ENCODE measurements around the gene NT5M. TPM values are rescaled to one million over a fixed set of nuclear protein-coding genes. Genes with fewer than 3 reads are reported as not detected.
"Not testable (repeated sequence)": the region's sequence is repeated elsewhere in the genome, so short reads cannot be mapped to it uniquely, and the experiment has no call there.

Gene NT5M
- total RNA-seq = 10 to 100 TPM in 1 of 2 donors, 1 to 10 TPM in 1; 8.7 to 11.0 TPM

DNA sequence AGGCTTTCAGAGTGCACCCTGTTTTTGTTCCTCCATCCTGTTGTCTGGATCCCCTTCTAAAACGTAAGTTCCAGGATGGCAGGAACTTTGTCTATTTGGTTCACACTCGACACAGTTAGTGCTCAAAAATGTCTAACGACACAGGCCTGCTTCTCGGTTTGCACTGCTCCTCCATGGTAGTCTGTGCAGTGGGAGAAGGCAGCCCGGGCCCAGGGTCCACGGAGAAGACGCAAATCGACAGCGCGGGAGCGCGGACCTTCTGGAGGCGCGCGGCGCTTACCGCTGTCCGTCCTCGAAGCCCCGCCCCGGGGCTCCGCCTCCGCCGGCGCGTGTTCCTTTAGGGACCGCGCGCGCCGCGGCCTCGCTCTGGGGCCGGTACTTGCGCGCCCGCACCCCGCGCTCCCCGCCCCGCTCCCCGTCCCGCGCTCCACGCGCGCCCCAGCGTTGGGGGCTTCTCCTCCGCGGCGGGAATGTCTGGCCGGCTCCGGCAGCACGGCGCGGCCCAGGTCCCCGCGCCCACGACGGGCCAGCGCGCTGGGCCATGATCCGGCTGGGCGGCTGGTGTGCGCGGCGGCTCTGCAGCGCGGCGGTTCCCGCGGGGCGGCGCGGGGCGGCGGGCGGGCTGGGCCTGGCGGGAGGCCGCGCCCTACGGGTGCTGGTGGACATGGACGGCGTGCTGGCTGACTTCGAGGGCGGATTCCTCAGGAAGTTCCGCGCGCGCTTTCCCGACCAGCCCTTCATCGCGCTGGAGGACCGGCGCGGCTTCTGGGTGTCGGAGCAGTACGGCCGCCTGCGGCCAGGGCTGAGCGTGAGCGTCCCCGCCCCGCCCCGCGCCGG lies at the start of gene NT5M:
Gene NT5M, plus strand, starts transcription at position 364 of the 837 bp plus-strand sequence. Its CDS starts 178 bp downstream, at position 542.
- peak within 1 kb of the TSS; percentile 81 for H3K27ac Mint-ChIP-seq
- peak; percentile 78 to 81 for ATAC-seq (replicated peaks in 1 of 2)

DNA sequence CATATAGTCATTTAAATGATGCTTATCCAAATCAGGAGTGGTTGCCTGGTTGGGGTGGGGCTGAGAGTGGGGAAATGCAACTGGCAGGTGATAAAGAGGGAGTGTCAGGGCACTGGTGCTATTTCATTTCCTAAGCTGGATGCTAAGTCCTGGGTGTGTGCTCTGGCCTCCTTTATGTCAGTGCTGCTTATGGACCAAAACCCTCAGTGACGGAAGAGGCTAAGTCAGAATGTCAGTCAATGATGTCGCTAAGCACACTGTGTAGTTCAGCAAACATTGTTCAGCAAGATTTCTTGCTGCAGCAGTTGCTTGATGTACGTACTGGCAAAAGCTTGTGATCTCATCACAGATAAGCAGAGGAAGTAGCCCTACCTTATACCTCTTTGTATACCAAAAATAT lies 49.8 kb upstream of the NT5M start:
- Mint-ChIP-seq H3K27ac (no peak overlapping the region), H3K4me3 (no peak overlapping the region), H3K27me3 (ENCODE audit: low read depth) (no peaks in the 10 kb centered on the region), H3K36me3 (ENCODE audit: insufficient read depth in 2 of 2) (peaks cover 5 to 34% of the 10 kb centered on the region in 2 donors), H3K4me1 (ENCODE audit: low read depth) (no peaks in the 10 kb centered on the region), H3K9me3 (no peaks in the 10 kb centered on the region)
- ATAC-seq (replicated peaks in 1 of 2) (no peak), DNase-seq (no peak)

More for the DNA sequence above, at the start of gene NT5M:
- Mint-ChIP-seq H3K4me3 (peak within 1 kb of the TSS; percentile 83 to 91), H3K27me3 (ENCODE audit: low read depth) (no peaks in the 10 kb centered on the region), H3K9me3 (no peaks in the 10 kb centered on the region), H3K4me1 (ENCODE audit: low read depth) (peaks cover 37% of the 10 kb centered on the region), H3K36me3 (ENCODE audit: insufficient read depth in 2 of 2) (no peaks in the 10 kb centered on the region)
- DNase-seq = peak; percentile 83 to 85

DNA sequence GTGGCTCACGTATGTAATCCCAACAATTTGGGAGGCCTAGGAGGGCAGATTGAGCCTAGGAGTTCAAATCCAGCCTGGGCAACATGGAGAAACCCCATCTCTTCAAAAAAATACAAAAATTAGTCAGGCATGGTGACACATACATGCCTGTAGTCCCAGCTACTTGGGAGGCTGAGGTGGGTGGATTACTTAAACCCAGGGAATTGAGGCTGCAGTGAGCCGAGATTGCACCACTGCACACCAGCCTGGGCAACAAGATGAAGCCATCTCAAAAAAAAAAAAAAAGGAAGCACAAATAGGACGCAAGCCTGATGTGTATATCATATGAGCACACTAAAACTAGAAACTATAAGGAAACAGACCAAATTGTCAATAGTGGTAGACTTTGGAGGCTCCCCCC lies 49.1 kb upstream of the NT5M start:
- Mint-ChIP-seq H3K4me1 (ENCODE audit: low read depth) (no peaks in the 10 kb centered on the region), H3K27me3 (ENCODE audit: low read depth) (no peaks in the 10 kb centered on the region), H3K36me3 (ENCODE audit: insufficient read depth in 2 of 2) (peaks cover 7 to 35% of the 10 kb centered on the region in 2 donors), H3K27ac (no peak overlapping the region), H3K4me3 (no peak overlapping the region), H3K9me3 (no peaks in the 10 kb centered on the region)
- no peak for DNase-seq
- no peak for ATAC-seq (replicated peaks in 1 of 2)

DNA sequence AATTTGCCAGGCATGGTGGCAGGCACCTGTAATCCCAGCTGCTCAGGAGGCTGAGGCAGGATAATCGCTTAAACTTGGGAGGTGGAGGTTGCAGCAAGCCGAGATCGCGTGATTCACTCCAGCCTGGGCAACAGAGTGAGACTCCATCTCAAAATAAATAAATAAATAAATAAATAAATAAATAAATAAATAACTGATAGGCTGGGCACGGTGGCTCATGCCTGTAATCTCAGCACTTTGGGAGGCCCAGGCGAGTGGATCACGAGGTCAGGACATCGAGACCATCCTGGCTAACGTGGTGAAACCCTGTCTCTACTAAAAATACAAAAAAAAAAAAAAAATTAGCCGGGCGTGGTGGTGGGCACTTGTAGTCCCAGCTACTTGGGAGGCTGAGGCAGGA lies 47.5 kb upstream of the NT5M start:
- not testable (repeated sequence) for H3K4me1 Mint-ChIP-seq (ENCODE audit: low read depth); ATAC-seq (replicated peaks in 1 of 2); H3K4me3 Mint-ChIP-seq; H3K27ac Mint-ChIP-seq; H3K9me3 Mint-ChIP-seq; H3K27me3 Mint-ChIP-seq (ENCODE audit: low read depth); DNase-seq
- peaks cover 9 to 44% of the 10 kb centered on the region in 2 donors for H3K36me3 Mint-ChIP-seq (ENCODE audit: insufficient read depth in 2 of 2)

DNA sequence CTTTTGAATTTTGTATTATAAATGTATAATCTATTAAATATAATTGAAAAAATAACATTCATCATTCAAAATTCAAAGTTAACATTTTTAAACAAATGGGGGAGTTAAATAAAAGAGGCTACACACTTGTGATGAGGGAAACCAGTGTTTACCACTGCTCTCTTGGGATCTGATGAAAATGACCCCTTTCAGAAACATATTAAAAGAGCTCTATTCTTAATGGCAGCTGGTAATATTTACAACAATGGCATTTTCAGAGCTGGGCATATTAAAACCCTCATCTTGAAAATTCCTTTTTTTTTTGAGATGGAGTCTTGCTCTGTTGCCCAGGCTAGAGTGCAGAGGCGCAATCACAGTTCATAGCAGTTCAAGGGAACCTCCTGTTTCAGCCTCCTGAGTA lies 46.9 kb upstream of the NT5M start:
- no peaks in the 10 kb centered on the region for H3K9me3 Mint-ChIP-seq
- H3K4me1 Mint-ChIP-seq (ENCODE audit: low read depth) = no peaks in the 10 kb centered on the region

DNA sequence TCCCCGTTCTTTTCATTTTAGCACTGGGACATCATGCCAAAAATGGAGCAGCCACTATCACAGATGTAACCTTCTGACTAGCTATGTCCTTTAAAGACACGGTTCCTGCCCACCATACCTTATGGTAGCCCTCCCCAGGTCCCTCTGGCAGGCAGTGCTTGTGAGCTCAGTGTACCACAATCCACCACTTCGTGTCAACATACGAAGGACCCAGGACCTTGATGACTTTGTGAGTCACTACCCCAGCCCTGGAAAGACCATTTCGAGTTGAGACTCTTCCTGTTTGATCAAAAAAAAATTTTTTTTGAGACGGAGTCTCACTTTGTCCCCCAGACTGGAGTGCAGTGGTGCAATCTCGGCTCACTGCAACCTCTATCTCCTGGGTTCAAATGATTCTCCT lies 45.2 kb upstream of the NT5M start:
- DNase-seq (no peak), ATAC-seq (replicated peaks in 1 of 2) (no peak)
- H3K27ac Mint-ChIP-seq = no peak overlapping the region
- H3K4me1 Mint-ChIP-seq (ENCODE audit: low read depth) = no peaks in the 10 kb centered on the region
- H3K9me3 Mint-ChIP-seq = no peaks in the 10 kb centered on the region
- peaks cover 11 to 47% of the 10 kb centered on the region in 2 donors for H3K36me3 Mint-ChIP-seq (ENCODE audit: insufficient read depth in 2 of 2)
- H3K4me3 Mint-ChIP-seq = no peak overlapping the region
- H3K27me3 Mint-ChIP-seq (ENCODE audit: low read depth) = no peaks in the 10 kb centered on the region

More for the DNA sequence above, 46.9 kb upstream of the NT5M start:
- ATAC-seq (replicated peaks in 1 of 2) = no peak
- H3K27ac Mint-ChIP-seq = peak overlapping the region; percentile 28
- no peaks in the 10 kb centered on the region for H3K27me3 Mint-ChIP-seq (ENCODE audit: low read depth)
- H3K36me3 Mint-ChIP-seq (ENCODE audit: insufficient read depth in 2 of 2) = peaks cover 11 to 49% of the 10 kb centered on the region in 2 donors
- H3K4me3 Mint-ChIP-seq = no peak overlapping the region
- DNase-seq = no peak

DNA sequence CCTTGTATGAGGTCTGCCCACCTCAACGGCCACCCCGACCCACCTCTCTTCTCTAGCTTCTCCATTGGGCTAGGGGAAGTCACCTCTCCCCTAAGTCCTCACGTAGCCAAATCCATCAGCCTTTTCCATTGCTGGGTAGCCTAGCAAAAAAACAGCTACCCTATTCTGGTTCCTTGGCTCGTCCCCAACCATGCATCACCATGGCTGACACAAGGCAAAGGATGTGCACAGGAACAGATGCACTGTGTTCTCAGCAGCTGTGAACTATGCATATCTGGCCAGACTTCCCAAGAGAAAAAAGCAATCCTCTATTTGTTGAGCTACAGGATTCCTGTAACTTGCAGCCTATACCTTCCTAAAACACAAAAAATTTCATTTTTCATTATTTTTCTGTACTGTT lies 44.2 kb upstream of the NT5M start:
- Mint-ChIP-seq H3K27ac (no peak overlapping the region), H3K4me3 (no peak overlapping the region), H3K4me1 (ENCODE audit: low read depth) (no peaks in the 10 kb centered on the region), H3K36me3 (ENCODE audit: insufficient read depth in 2 of 2) (peaks cover 6 to 48% of the 10 kb centered on the region in 2 donors), H3K27me3 (ENCODE audit: low read depth) (no peaks in the 10 kb centered on the region), H3K9me3 (no peaks in the 10 kb centered on the region)
- DNase-seq = no peak
- ATAC-seq (replicated peaks in 1 of 2) = no peak

DNA sequence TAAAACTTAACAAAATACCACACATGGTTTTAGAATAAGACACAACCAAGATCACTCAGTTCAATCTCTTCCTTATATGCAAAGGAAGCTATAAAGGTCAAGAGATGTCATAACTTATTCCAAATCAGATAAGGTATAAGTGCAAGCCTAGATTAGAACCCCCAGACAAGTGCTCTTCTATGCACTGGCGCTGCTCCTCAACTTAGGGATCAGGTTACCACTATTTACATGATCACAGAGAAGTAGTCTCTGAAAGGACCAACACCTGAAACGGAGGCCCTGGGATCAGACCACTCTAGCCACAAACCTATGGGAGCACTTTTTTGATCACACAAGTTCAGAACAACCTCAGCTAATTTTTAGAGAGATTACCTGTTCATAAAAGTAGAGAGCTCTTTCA lies 38.7 kb upstream of the NT5M start:
- no peaks in the 10 kb centered on the region for H3K27me3 Mint-ChIP-seq (ENCODE audit: low read depth)
- H3K27ac Mint-ChIP-seq = peak overlapping the region; percentile 54
- H3K4me3 Mint-ChIP-seq = no peak overlapping the region
- DNase-seq = no peak
- H3K4me1 Mint-ChIP-seq (ENCODE audit: low read depth) = no peaks in the 10 kb centered on the region
- ATAC-seq (replicated peaks in 1 of 2) = no peak
- H3K36me3 Mint-ChIP-seq (ENCODE audit: insufficient read depth in 2 of 2) = peaks cover 6 to 30% of the 10 kb centered on the region in 2 donors
- H3K9me3 Mint-ChIP-seq = no peaks in the 10 kb centered on the region

DNA sequence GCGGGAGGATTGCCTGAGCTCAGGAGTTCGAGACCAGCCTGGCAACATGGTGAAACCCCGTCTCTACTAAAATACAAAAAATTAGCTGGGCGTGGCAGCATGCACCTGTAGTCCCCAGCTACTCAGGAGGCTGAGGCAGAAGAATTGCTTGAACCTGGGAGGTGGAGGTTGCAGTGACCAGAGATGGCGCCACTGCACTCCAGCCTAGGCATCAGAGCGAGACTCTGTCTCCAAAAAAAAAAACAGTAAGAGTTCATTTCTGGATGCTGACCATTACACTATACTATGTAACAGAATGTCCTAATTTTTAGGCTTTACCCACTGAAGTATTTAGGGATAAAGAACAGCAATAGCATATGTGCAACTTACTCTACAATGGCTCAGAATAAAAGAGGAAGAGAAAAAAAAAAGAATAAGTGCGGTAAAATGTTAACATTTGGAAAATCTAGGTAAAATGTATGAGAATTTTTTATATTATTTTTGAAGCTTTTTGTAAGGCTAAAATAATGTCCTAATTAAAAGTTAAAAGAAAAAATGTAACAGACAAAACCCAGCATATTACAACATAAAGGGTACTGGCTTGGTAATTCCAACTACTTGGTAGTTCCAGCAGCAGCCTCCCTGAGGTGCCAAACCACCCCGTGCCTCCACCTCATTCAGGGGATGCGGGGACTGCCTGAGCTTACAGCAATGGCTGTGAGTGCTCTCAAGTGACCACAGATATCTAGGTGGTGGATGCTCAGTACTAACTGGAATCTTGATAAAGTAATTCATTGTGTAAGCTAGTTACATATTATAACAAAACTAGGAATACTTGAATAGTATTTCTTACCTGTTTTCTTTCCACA lies 33.0 kb upstream of the NT5M start:
- Mint-ChIP-seq H3K36me3 (ENCODE audit: insufficient read depth in 2 of 2) (peaks cover 3 to 20% of the 10 kb centered on the region in 2 donors), H3K4me3 (no peak overlapping the region), H3K27ac (no peak overlapping the region), H3K27me3 (ENCODE audit: low read depth) (no peaks in the 10 kb centered on the region), H3K4me1 (ENCODE audit: low read depth) (no peaks in the 10 kb centered on the region), H3K9me3 (no peaks in the 10 kb centered on the region)
- ATAC-seq (replicated peaks in 1 of 2) (no peak), DNase-seq (peak; percentile 22 to 24)

DNA sequence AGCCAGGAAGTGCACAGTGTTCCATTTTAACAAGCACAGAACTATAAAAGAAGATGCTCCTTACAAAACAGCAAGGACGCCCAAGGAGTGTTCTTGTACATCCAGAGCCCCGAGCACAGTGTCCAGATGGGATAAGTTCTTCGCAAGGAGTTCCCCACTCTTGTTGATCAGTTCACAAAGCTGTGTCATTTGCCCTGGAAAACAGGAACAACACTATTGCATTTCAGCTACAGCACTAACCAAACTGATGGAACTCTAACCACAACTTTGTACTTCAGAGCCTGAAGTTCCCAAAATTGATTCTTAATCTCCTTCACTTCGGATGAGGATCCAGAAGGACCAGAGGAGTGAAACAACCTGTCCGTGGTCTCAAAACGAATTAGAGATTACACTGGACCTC lies 27.2 kb upstream of the NT5M start:
- Mint-ChIP-seq H3K4me3 (no peak overlapping the region), H3K36me3 (ENCODE audit: insufficient read depth in 2 of 2) (peaks cover 4 to 13% of the 10 kb centered on the region in 2 donors), H3K27me3 (ENCODE audit: low read depth) (no peaks in the 10 kb centered on the region), H3K27ac (peak overlapping the region; percentile 69), H3K4me1 (ENCODE audit: low read depth) (peaks cover 35% of the 10 kb centered on the region), H3K9me3 (no peaks in the 10 kb centered on the region)
- no peak for DNase-seq
- no peak for ATAC-seq (replicated peaks in 1 of 2)

DNA sequence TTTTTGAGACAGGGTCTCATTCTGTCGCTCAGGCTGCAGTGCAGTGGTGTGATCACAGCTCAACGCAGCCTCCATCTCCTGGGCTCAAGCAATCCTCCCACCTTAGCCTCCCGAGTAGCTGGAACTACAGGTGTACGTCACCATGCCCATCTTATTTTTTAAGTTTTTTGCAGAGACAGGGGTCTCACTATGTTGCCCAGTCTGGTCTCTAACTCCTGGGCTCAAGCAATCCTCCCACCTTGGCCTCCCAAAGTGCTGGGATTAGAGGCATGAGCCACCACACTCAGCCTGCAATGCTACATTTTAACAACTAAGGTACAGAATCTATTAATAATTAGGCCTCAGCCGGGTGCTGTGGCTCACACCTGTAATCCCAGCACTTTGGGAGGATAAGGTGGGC lies 25.7 kb upstream of the NT5M start:
- DNase-seq; H3K4me3 Mint-ChIP-seq; H3K27me3 Mint-ChIP-seq (ENCODE audit: low read depth); ATAC-seq (replicated peaks in 1 of 2); H3K27ac Mint-ChIP-seq; H3K9me3 Mint-ChIP-seq: not testable (repeated sequence)
- Mint-ChIP-seq H3K4me1 (ENCODE audit: low read depth) (peaks cover 48% of the 10 kb centered on the region), H3K36me3 (ENCODE audit: insufficient read depth in 2 of 2) (peaks cover 4 to 13% of the 10 kb centered on the region in 2 donors)

DNA sequence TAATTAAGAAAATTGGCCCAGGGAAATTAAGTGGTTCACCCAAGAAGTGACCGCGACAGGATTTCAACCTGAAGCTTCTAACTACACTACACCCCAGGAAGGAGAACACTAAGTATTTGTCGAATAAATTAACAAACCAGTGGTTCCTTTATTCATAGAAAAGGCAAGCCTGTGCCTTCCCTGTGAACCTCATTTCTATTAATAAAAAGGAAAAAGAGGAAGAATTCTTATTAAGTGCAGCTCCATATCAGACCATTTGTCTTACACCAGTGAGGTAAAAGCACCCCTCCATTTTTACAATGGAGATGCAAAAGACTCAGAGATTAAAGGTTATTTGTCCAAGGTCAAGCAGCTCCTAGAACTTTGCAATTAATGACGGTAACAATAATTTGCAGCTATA lies 23.9 kb upstream of the NT5M start:
- H3K9me3 Mint-ChIP-seq = no peaks in the 10 kb centered on the region
- no peaks in the 10 kb centered on the region for H3K27me3 Mint-ChIP-seq (ENCODE audit: low read depth)
- peaks cover 4 to 11% of the 10 kb centered on the region in 2 donors for H3K36me3 Mint-ChIP-seq (ENCODE audit: insufficient read depth in 2 of 2)

More for the DNA sequence above, 23.9 kb upstream of the NT5M start:
- H3K4me3 Mint-ChIP-seq = peak overlapping the region; percentile 83 to 95
- peaks cover 49% of the 10 kb centered on the region for H3K4me1 Mint-ChIP-seq (ENCODE audit: low read depth)
- ATAC-seq (replicated peaks in 1 of 2) (no peak), DNase-seq (no peak)
- peak overlapping the region; percentile 90 for H3K27ac Mint-ChIP-seq
